GDM1 (cell line): ENCODE measurements around the gene KCNK6.

ENCODE experiments used
- DNase-seq: peaks from one replicate; lab custom pipeline; 2025; lab: John Stamatoyannopoulos, UW

The KCNK6 gene

GRCh38 chr19:38319421-38320258, at the start of gene KCNK6:
KCNK6 (plus strand) TSS chr19:38319845; CDS start chr19:38319951, 106 bp downstream.
- DNase-seq = no peak

GRCh38 chr19:38270587-38271167, 49.0 kb upstream of the KCNK6 start:
- no peak for DNase-seq

GRCh38 chr19:38273499-38273898, 46.1 kb upstream of the KCNK6 start:
- no peak for DNase-seq

GRCh38 chr19:38274739-38275138, 44.9 kb upstream of the KCNK6 start:
- DNase-seq = no peak

- no peak for DNase-seq
Observed at GRCh38 chr19:38276942-38277517, 42.6 kb upstream of the KCNK6 start.

GRCh38 chr19:38277549-38277948, 42.1 kb upstream of the KCNK6 start:
- DNase-seq = no peak

- no peak for DNase-seq
Observed at GRCh38 chr19:38277969-38278680, 41.5 kb upstream of the KCNK6 start.

- no peak for DNase-seq
Observed at GRCh38 chr19:38278751-38279150, 40.9 kb upstream of the KCNK6 start.

GRCh38 chr19:38280030-38280921, 39.4 kb upstream of the KCNK6 start:
- DNase-seq = no peak

- DNase-seq = no peak
Observed at GRCh38 chr19:38281811-38282566, 37.7 kb upstream of the KCNK6 start.

GRCh38 chr19:38283271-38283670, 36.4 kb upstream of the KCNK6 start:
- no peak for DNase-seq

- DNase-seq = no peak
Observed at GRCh38 chr19:38284422-38284821, 35.2 kb upstream of the KCNK6 start.

- no peak for DNase-seq
Observed at GRCh38 chr19:38285567-38285966, 34.1 kb upstream of the KCNK6 start.

- DNase-seq = peak; percentile 60
Observed at GRCh38 chr19:38287604-38288003, 32.0 kb upstream of the KCNK6 start.

GRCh38 chr19:38288123-38288855, 31.4 kb upstream of the KCNK6 start:
- DNase-seq = no peak

GRCh38 chr19:38289955-38290354, 29.7 kb upstream of the KCNK6 start:
- no peak for DNase-seq

GRCh38 chr19:38290631-38291147, 29.0 kb upstream of the KCNK6 start:
- no peak for DNase-seq

GRCh38 chr19:38291855-38292254, 27.8 kb upstream of the KCNK6 start:
- no peak for DNase-seq

- no peak for DNase-seq
Observed at GRCh38 chr19:38293281-38293680, 26.4 kb upstream of the KCNK6 start.

- no peak for DNase-seq
Observed at GRCh38 chr19:38294090-38294489, 25.6 kb upstream of the KCNK6 start.
